Measurements from ENCODE around the gene HOMER1.

GRCh38 chr5:79507251-79508205 lies 6.4 kb downstream of the HOMER1 start:
- TF ChIP-seq ZBED1 (IDR thresholded peaks at IDR 0.05; ENCODE audit: borderline replicate concordance) (no peak), ZNF274 (IDR thresholded peaks at IDR 0.05; ENCODE audit: insufficient read depth, insufficient read length) (no peak), EP300 (IDR thresholded peaks at IDR 0.05; ENCODE audit: borderline replicate concordance in 1 of 2, control insufficient read depth in 1 of 2, low read depth in 2 of 2, low read length in 2 of 2) (no peak), GABPA (IDR thresholded peaks at IDR 0.05; ENCODE audit: low read depth) (no peak), BHLHE40 (IDR thresholded peaks at IDR 0.05; ENCODE audit: borderline replicate concordance in 1 of 2, low read depth in 2 of 2, low read length in 1 of 2) (no peak), SRF (IDR thresholded peaks at IDR 0.05; ENCODE audit: low read depth in 2 of 2, low read length in 2 of 2) (no peak)
- TF ChIP-seq, protein P1, sequence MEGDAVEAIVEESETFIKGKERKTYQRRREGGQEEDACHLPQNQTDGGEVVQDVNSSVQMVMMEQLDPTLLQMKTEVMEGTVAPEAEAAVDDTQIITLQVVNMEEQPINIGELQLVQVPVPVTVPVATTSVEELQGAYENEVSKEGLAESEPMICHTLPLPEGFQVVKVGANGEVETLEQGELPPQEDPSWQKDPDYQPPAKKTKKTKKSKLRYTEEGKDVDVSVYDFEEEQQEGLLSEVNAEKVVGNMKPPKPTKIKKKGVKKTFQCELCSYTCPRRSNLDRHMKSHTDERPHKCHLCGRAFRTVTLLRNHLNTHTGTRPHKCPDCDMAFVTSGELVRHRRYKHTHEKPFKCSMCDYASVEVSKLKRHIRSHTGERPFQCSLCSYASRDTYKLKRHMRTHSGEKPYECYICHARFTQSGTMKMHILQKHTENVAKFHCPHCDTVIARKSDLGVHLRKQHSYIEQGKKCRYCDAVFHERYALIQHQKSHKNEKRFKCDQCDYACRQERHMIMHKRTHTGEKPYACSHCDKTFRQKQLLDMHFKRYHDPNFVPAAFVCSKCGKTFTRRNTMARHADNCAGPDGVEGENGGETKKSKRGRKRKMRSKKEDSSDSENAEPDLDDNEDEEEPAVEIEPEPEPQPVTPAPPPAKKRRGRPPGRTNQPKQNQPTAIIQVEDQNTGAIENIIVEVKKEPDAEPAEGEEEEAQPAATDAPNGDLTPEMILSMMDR (IDR thresholded peaks at IDR 0.05 in 2 of 3, conservative IDR thresholded peaks at IDR 0.05 in 1 of 3; ENCODE audit: control insufficient read depth in 2 of 3, extremely low read depth in 1 of 3, insufficient read depth in 1 of 3, low read depth in 3 of 3, low read length in 3 of 3): no peak

Data from GM12878 (cell line).